K562 (cell line): ENCODE results near the gene PLCB1. TPM values are rescaled to one million over a fixed set of nuclear protein-coding genes. Genes with fewer than 3 reads are reported as not detected.
A peak's percentile ranks its signal among the peaks of the same experiment; 100 is the strongest.

Experiments
- ATAC-seq: fragments of 200-7000 bp; cut with Tn5 transposase; 3 replicates; pipeline ENCODE4 v1.9.1; 2020; ENCODE audit warnings: moderate library complexity
- BruUV-seq: library from RNA; stranded (reverse); fragments of 400-500 nt; replicated peaks from 2 replicates; lab custom pipeline; 2021; lab: Mats Ljungman, UMichigan
- CTCF ChIA-PET: fragments of 300-600 bp; formaldehyde crosslinking; extraction: SDS; loops from one replicate; lab custom pipeline; 2021; ENCODE audit warnings: low intra/inter-chr PET ratio; lab: Yijun Ruan, JAX
- POLR2A ChIA-PET: fragments of 300-600, 350-650 bp; sonication (Branson Sonifier 250); formaldehyde crosslinking; extraction: SDS; loops from one replicate; lab custom pipeline; 2021; ENCODE audit warnings: antibody characterized with exemption, inconsistent platforms; lab: Yijun Ruan, JAX
- DNase-seq, 4 experiments: peaks; one replicate each; pipeline versions ENCODE4 v3.0.0 to v3.0.0-alpha.2; 2011 to 2018; ENCODE audit warnings: low spot score in 3 of 4, mixed read lengths in 3 of 4; ENCODE audit errors: extremely low read depth in 1 of 4
- FAIRE-seq: peaks from 2 replicates; lab custom pipeline; 2011; peaks lifted over from hg19 to GRCh38; lab: Jason Lieb, UNC
- H2AFZ ChIP-seq: 2 replicates; pipeline ENCODE4 v1.6.0; 2011; ENCODE audit warnings: low read depth, low read length, control low read depth, inconsistent platforms
- H3K27ac ChIP-seq: fragments of 200-600 bp; 3 replicates; pipeline ENCODE4 v1.8.0; 2011; ENCODE audit warnings: low read depth, mild to moderate bottlenecking, control low read depth, inconsistent platforms, low read length, moderate library complexity, mixed read lengths; ENCODE audit errors: extremely low read depth
- H3K27me3 ChIP-seq, 2 experiments: fragments of 300-600 bp in 1 of 2; 2 replicates in 1 of 2; 3 replicates in 1 of 2; pipeline versions ENCODE4 v1.6.0 to v1.8.0; 2011; ENCODE audit warnings: inconsistent platforms in 2 of 2, low read length in 2 of 2, mild to moderate bottlenecking in 1 of 2, mixed read lengths in 1 of 2, moderate library complexity in 1 of 2; ENCODE audit not compliant: control insufficient read depth in 2 of 2, insufficient read depth in 2 of 2
- H3K36me3 ChIP-seq: fragments of 300-600 bp; 3 replicates; pipeline ENCODE4 v1.8.0; 2011; ENCODE audit warnings: mild to moderate bottlenecking, low read length, inconsistent platforms; ENCODE audit not compliant: control insufficient read depth, insufficient read depth
- H3K4me1 ChIP-seq, 2 experiments: fragments of 200-600 bp in 1 of 2; replicated peaks in 1 of 2; 2 replicates in 1 of 2; 3 replicates in 1 of 2; pipeline versions ENCODE4 v1.5.1 to v1.8.0; 2011; ENCODE audit warnings: inconsistent platforms in 2 of 2, low read length in 2 of 2, mild to moderate bottlenecking in 1 of 2, mixed read lengths in 1 of 2, moderate library complexity in 1 of 2; ENCODE audit not compliant: control insufficient read depth in 2 of 2, insufficient read depth in 2 of 2
- H3K4me2 ChIP-seq: 2 replicates; pipeline ENCODE4 v1.6.1; 2011; ENCODE audit warnings: low read length, control low read depth, inconsistent platforms, mixed read lengths; ENCODE audit not compliant: insufficient read depth
- H3K4me3 ChIP-seq: fragments of 200-600 bp; sonication (generic), shearing (Covaris generic); 2 replicates; pipeline ENCODE4 v1.5.1; 2016; ENCODE audit warnings: control low read depth, inconsistent platforms
- H3K79me2 ChIP-seq: fragments of 200-600 bp; 3 replicates; pipeline ENCODE4 v1.8.0; 2011; ENCODE audit warnings: low read length, inconsistent platforms; ENCODE audit not compliant: control insufficient read depth, insufficient read depth
- H3K9ac ChIP-seq, 2 experiments: 2 replicates each; pipeline versions ENCODE4 v1.6.0 to v1.6.1; 2011; ENCODE audit warnings: low read depth in 2 of 2, low read length in 2 of 2, control low read depth in 1 of 2, inconsistent platforms in 1 of 2, mild to moderate bottlenecking in 1 of 2, mixed read lengths in 1 of 2; ENCODE audit not compliant: insufficient read depth in 1 of 2
- H3K9me1 ChIP-seq: one replicate; pipeline ENCODE4 v1.6.0; 2011; ENCODE audit warnings: inconsistent platforms, mild to moderate bottlenecking, low read length, moderate library complexity; ENCODE audit not compliant: control insufficient read depth, insufficient read depth
- H3K9me3 ChIP-seq: replicated peaks from 2 replicates; pipeline ENCODE4 v1.5.1; 2011; ENCODE audit warnings: low read depth, low read length, inconsistent platforms; ENCODE audit not compliant: control insufficient read depth, insufficient read depth
- H4K20me1 ChIP-seq: replicated peaks from 2 replicates; pipeline ENCODE4 v1.6.1; 2011; ENCODE audit warnings: low read length, inconsistent platforms, mixed read lengths; ENCODE audit not compliant: control insufficient read depth, insufficient read depth
- BACH1 ChIP-seq: fragments of 200-800 bp; sonication (Bioruptor generic); IDR thresholded peaks from 2 replicates; pipeline ENCODE4 v1.6.1; 2016; ENCODE audit warnings: missing genetic modification characterization, missing compliant biosample characterization
- CEBPG ChIP-seq, 3 experiments: fragments of 200-800 bp in 1 of 3; sonication (Bioruptor generic) in 1 of 3; sonication (generic) in 1 of 3; formaldehyde crosslinking in 1 of 3; IDR thresholded peaks in 2 of 3; conservative IDR thresholded peaks in 1 of 3; 2 replicates each; pipeline versions ENCODE4 v1.6.1 to v1.8.0; 2016 to 2022; ENCODE audit warnings: missing compliant biosample characterization in 2 of 3, missing genetic modification characterization in 2 of 3, mild to moderate bottlenecking in 1 of 3, missing genetic modification reagents in 1 of 3
- CSDE1 ChIP-seq, 2 experiments: fragments of 450-650 bp; IDR thresholded peaks; 2 replicates each; pipeline ENCODE4 v1.6.1; 2016; ENCODE audit warnings: mild to moderate bottlenecking in 1 of 2
- DDX20 ChIP-seq: fragments of 450-650 bp; IDR thresholded peaks from 2 replicates; pipeline ENCODE4 v1.6.1; 2016; ENCODE audit warnings: missing genetic modification characterization, low read depth, mild to moderate bottlenecking, missing compliant biosample characterization, moderate library complexity
- LEF1 ChIP-seq: fragments of 450-650 bp; IDR thresholded peaks from 2 replicates; pipeline ENCODE4 v1.6.1; 2016; ENCODE audit warnings: mild to moderate bottlenecking
- POLR2A ChIP-seq: fragments of 450-650 bp; conservative IDR thresholded peaks from 2 replicates; pipeline ENCODE4 v1.6.1; 2016
- POLR2AphosphoS5 ChIP-seq: IDR thresholded peaks from 2 replicates; pipeline ENCODE4 v1.6.1; 2011; ENCODE audit warnings: mild to moderate bottlenecking, low read depth, low read length, moderate library complexity; ENCODE audit not compliant: control insufficient read depth, insufficient read depth
- SLC30A9 ChIP-seq: fragments of 250-450 bp; sonication (Bioruptor Pico); IDR thresholded peaks from 2 replicates; pipeline ENCODE4 v1.8.0; 2022; ENCODE audit warnings: mild to moderate bottlenecking, moderate library complexity
- ZNF253 ChIP-seq: fragments of 250-450 bp; sonication (Bioruptor Pico); conservative IDR thresholded peaks from 2 replicates; pipeline ENCODE4 v1.6.1; 2021; ENCODE audit warnings: mild to moderate bottlenecking
- WGBS: fragments of 100-300 bp; shearing (Covaris generic); methylation state at CpG from one replicate; pipeline ENCODE4 v1.1.6; 2016; ENCODE audit warnings: low coverage, mixed read lengths; ENCODE audit not compliant: insufficient coverage; ENCODE audit errors: missing lambda C conversion rate; 5-methylcytosine and 5-hydroxymethylcytosine counted together
- in situ Hi-C: fragments of 300-500 bp; cut with MboI; formaldehyde crosslinking; loops from 4 replicates; pipeline ENCODE4 v1.15.0; 2018; ENCODE audit warnings: inconsistent platforms, mixed read lengths
- intact Hi-C: fragments of 100-400 bp; cut with micrococcal nuclease; formaldehyde crosslinking; loops from 2 replicates; pipeline ENCODE4 v1.14.2; 2022
- polyA plus RNA-seq, 8 experiments: library from polyadenylated mRNA; depleted of rRNA in 4 of 8; stranded (reverse) in 5 of 8; unstranded in 3 of 8; fragments of >200 nt; fragmentation: Nextera tagmentation in 2 of 8; fragmentation: Illumina TruSeq in 1 of 8; extraction: Ambion mirVana in 2 of 8; extraction: Trizol in 1 of 8; gene quantifications; 2 replicates each; pipeline versions ENCODE4 v1.2.1 to v1.2.3, GENCODE V29; 2011 to 2014; ENCODE audit warnings: inconsistent platforms in 1 of 8, missing spikeins in 1 of 8
- total RNA-seq, 7 experiments: library from RNA; depleted of rRNA in 6 of 7; stranded (reverse); fragments of >200 nt in 6 of 7; fragmentation: Illumina TruSeq in 2 of 7; extraction: Trizol in 2 of 7; gene quantifications; 2 replicates each; pipeline versions ENCODE4 v1.2.1 to v1.2.3, GENCODE V29; 2011 to 2021; ENCODE audit warnings: low replicate concordance in 1 of 7
- TF ChIP-seq, protein P1 (sequence below): fragments of 250-450 bp; sonication (Bioruptor Pico); IDR thresholded peaks from 2 replicates; pipeline ENCODE4 v1.5.0; 2022; ENCODE audit warnings: mild to moderate bottlenecking
- TF ChIP-seq, protein P2 (sequence below), 2 experiments: fragments of 250-450 bp in 1 of 2; fragments of 450-650 bp in 1 of 2; sonication (Bioruptor Pico) in 1 of 2; IDR thresholded peaks; 2 replicates each; pipeline versions ENCODE4 v1.6.1 to v1.8.0; 2016 to 2021; ENCODE audit warnings: mild to moderate bottlenecking in 2 of 2, moderate library complexity in 2 of 2, missing compliant biosample characterization in 1 of 2, missing genetic modification characterization in 1 of 2

Gene PLCB1
- total and polyA plus RNA-seq, 9 of the 15 experiments (the other 6 are each of a cell fraction or from before 2014, with no cell fraction given) = 0.34 to 3.1 (median 1.3) TPM

- FAIRE-seq (no peak), ATAC-seq (no peak), DNase-seq (no peak)
- 0% methylated on average over 2 of the region's 2 CpGs for WGBS
- CTCF ChIA-PET = no interaction called here
- no TSS peak for BruUV-seq
- H3K36me3 ChIP-seq = no peaks in the 10 kb centered on the region
- H3K27ac ChIP-seq = no peak overlapping the region
- no peak overlapping the region for H2AFZ ChIP-seq
- H3K4me2 ChIP-seq = no peak overlapping the region
- no peak overlapping the region for H3K9ac ChIP-seq
- no peaks in the 10 kb centered on the region for H3K4me1 ChIP-seq
- no peaks in the 10 kb centered on the region for H3K9me3 ChIP-seq
- intact Hi-C loops = no loop called here
- TF ChIP-seq CEBPG (CRISPR knock-in tag; IDR thresholded peaks at IDR 0.05) = no peak
- peak; percentile 24 to 67; a peak in 3 of 4 replicates for TF ChIP-seq CEBPG (tag; conservative IDR thresholded peaks at IDR 0.05 in 1 of 2, IDR thresholded peaks at IDR 0.05 in 1 of 2)
- no peak for TF ChIP-seq LEF1
- no peak for TF ChIP-seq SLC30A9 (CRISPR knock-in tag)
- H3K27me3 ChIP-seq = no peaks in the 10 kb centered on the region
- no peaks in the 10 kb centered on the region for H4K20me1 ChIP-seq
- POLR2A ChIA-PET = no interaction called here
- H3K9me1 ChIP-seq = no peaks in the 10 kb centered on the region
- H3K4me3 ChIP-seq = no peak overlapping the region
- no peaks in the 10 kb centered on the region for H3K79me2 ChIP-seq
- in situ Hi-C loops = loop anchor here (25.0 kb wide), 1 partner anchor 357 kb away; no protein-coding TSS in a partner anchor
Observed at GRCh38 chr20:8394308-8394945, 262.4 kb downstream of the PLCB1 start.

GRCh38 chr20:8395956-8396355 lies 263.9 kb downstream of the PLCB1 start:
- Histone ChIP-seq H3K36me3 (no peaks in the 10 kb centered on the region), H3K9ac (no peak overlapping the region), H2AFZ (no peak overlapping the region), H3K79me2 (no peaks in the 10 kb centered on the region), H3K4me3 (no peak overlapping the region), H3K9me3 (no peaks in the 10 kb centered on the region), H3K27me3 (no peaks in the 10 kb centered on the region), H3K9me1 (no peaks in the 10 kb centered on the region), H3K4me1 (no peaks in the 10 kb centered on the region), H4K20me1 (no peaks in the 10 kb centered on the region), H3K27ac (no peak overlapping the region), H3K4me2 (no peak overlapping the region)
- DNase-seq = no peak
- in situ Hi-C loops = loop anchor here (25.0 kb wide), 1 partner anchor 359 kb away; no protein-coding TSS in a partner anchor
- POLR2A ChIA-PET = no interaction called here
- CTCF ChIA-PET = no interaction called here
- 0% methylated on average over 2 of the region's 2 CpGs for WGBS
- no peak for ATAC-seq
- BruUV-seq = no TSS peak
- intact Hi-C loops = no loop called here
- FAIRE-seq = no peak
- no peak for TF ChIP-seq POLR2AphosphoS5
- TF ChIP-seq, protein P1, sequence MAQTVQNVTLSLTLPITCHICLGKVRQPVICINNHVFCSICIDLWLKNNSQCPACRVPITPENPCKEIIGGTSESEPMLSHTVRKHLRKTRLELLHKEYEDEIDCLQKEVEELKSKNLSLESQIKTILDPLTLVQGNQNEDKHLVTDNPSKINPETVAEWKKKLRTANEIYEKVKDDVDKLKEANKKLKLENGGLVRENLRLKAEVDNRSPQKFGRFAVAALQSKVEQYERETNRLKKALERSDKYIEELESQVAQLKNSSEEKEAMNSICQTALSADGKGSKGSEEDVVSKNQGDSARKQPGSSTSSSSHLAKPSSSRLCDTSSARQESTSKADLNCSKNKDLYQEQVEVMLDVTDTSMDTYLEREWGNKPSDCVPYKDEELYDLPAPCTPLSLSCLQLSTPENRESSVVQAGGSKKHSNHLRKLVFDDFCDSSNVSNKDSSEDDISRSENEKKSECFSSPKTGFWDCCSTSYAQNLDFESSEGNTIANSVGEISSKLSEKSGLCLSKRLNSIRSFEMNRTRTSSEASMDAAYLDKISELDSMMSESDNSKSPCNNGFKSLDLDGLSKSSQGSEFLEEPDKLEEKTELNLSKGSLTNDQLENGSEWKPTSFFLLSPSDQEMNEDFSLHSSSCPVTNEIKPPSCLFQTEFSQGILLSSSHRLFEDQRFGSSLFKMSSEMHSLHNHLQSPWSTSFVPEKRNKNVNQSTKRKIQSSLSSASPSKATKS (CRISPR knock-in tag) = no peak
- TF ChIP-seq ZNF253 (CRISPR knock-in tag) = no peak
- no peak for TF ChIP-seq CSDE1 (IDR thresholded peaks at IDR 0.05)
- no peak for TF ChIP-seq BACH1
- TF ChIP-seq DDX20 (tag) = no peak
- TF ChIP-seq POLR2A = no peak
- TF ChIP-seq, protein P2, sequence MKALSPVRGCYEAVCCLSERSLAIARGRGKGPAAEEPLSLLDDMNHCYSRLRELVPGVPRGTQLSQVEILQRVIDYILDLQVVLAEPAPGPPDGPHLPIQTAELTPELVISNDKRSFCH (CRISPR knock-in tag; IDR thresholded peaks at IDR 0.05) = no peak
- TF ChIP-seq, protein P2 (tag; IDR thresholded peaks at IDR 0.05) = no peak
